AG09319 (cell line): ENCODE data around the gene ALDOC.

Source experiments
- DNase-seq: peaks from one replicate; pipeline ENCODE4 v3.0.0-alpha.2; 2010; ENCODE audit warnings: low read depth; ENCODE audit errors: extremely low read depth
- TF ChIP-seq, protein P1 (sequence below): IDR thresholded peaks from 2 replicates; pipeline ENCODE4 v1.5.1; 2011; ENCODE audit warnings: low read depth, mild to moderate bottlenecking, inconsistent platforms, low read length, moderate library complexity

ALDOC gene

DNA sequence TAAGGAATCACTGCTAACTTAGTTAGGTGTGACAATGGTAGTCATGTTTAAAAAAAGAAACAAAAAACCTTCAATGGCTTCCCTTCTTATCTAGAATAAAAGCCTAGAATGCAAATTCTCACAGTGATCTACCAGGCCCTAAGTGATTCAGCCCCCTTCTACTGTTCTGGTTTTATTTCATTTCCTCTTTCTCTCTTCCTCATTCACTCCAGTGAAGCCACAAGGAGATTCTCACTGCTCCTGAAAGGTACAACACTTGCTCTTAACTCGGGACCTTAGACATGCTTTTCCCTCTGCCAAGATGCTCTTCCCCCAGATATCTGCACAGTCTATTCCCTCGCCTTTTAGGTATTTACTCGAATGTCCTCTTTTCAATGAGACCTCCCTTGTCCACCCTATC, 9.1 kb downstream of the ALDOC start:
- TF ChIP-seq, protein P1, sequence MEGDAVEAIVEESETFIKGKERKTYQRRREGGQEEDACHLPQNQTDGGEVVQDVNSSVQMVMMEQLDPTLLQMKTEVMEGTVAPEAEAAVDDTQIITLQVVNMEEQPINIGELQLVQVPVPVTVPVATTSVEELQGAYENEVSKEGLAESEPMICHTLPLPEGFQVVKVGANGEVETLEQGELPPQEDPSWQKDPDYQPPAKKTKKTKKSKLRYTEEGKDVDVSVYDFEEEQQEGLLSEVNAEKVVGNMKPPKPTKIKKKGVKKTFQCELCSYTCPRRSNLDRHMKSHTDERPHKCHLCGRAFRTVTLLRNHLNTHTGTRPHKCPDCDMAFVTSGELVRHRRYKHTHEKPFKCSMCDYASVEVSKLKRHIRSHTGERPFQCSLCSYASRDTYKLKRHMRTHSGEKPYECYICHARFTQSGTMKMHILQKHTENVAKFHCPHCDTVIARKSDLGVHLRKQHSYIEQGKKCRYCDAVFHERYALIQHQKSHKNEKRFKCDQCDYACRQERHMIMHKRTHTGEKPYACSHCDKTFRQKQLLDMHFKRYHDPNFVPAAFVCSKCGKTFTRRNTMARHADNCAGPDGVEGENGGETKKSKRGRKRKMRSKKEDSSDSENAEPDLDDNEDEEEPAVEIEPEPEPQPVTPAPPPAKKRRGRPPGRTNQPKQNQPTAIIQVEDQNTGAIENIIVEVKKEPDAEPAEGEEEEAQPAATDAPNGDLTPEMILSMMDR: no peak
- no peak for DNase-seq

DNA sequence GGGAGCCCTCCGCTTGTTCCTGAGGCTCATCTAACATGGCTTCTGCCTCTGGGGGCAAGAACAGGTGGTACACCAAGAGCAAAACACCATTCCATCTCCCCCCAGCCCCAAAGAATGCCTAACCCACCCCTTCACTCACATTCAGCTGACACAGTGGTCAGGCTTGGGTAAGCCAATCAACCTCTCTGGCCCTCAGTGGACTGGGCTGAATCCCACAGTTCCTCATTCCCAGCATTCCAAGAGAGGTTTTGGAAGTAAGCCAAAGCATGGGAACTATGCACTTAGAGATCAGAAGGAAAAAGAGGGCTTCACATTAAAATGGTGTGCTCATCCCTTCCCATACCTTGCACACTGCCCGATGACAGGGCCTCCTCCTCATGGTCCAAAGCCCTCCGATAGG, 13.2 kb downstream of the ALDOC start:
- DNase-seq: no peak
- TF ChIP-seq, protein P1: no peak

DNA sequence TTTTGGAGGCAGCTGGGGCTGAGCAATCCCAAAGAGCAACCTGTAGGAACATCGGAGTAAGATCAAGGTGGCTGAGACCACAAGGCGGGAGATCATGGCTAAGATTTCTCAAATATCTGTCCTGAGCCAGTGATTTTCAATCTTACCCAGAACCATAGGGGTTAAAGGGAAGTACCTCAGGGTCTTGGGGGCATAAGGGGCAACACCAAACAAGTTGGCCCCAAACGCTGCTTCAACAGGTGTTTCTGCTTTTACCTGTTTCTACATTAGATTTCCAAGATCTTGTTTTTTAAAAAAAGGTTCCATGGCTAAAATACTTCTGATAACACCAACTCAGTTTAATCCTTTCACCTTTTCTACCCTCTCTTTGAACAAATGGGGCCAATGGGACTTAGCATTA, 21.7 kb downstream of the ALDOC start:
- TF ChIP-seq, protein P1: no peak
- DNase-seq: no peak

DNA sequence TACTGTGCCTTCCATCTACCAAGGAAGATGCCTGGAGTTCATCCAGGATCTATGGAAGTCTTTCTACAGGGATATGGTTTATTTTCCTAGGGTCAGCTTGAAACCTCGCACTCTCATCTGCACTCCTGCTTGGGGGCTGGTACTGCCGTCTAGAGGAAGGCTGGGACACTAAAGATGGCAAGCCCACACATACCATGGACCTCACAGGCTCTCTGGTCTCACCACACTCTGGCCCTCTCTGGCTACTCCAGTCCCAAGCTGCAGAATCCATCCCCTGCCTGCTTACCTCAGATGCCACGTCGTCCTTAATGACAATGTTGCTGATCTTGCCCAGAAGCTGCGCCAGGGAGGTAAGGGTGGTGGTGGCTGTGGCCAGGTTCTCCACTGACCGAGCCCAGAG, 22.1 kb downstream of the ALDOC start:
- TF ChIP-seq, protein P1: no peak
- DNase-seq: no peak

DNA sequence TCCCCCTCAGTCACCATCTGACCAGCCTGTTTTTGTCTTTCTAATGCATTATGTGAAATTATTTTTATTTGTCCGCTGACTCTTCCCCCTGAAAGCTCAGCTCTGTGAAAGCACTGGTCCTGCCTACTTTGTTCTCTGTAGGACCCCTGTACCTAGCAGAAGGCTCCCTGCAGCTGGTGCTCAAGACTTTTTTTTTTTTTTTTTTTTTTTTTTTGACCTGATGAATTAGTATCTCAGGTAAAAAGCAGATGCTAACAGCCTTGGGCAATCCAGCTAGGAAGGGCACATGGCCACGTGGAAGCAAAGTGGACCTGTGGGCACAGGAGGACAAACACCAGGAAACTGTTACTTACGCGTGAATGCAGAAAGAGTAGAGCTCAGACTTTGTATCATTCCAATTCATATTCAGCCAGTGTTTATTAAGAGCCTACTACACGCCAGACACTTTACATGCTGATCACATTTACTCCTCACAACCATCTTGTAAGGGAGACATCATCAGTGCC, 23.6 kb downstream of the ALDOC start:
- DNase-seq: no peak
- TF ChIP-seq, protein P1: no peak

DNA sequence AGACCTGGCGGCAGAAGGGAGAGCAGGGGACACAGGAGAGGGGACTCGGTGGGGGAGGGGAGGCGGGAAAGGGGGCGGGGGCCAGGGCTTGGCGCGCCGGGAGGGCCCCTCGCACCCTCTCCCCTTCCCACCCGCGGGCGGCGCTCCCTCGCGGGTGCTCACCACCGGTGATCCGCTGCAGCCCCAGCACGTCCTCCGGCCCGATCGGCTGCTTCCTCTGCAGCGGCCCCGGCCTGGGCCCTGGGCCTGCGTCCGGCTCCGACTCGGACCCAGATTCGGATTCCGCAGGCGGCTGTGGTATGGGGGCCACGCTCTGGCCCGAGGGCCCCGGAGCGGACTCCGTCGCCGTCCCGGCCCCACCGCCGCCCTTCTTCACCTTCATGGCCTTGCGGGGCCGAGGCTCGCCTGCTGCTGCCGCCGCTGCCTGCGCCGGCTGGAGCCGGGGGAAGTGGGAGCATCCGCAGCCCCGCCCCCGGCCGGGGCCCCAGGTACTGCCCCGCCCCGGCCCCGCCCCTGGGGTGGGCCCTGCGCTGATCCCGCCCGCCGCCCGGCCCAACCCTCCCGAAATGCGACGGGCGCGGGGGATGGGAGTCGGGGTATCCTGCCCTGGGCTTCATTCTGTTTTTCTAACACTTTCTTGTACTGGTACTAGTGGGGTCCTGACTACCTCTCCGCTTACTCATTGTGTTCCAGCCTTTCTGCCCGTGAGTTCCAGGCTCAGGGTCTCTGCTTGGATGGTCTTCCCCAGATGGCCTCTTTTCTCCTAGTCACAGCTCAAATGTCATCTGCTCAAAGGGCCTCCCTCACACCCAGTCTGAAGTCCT, 24.3 kb downstream of the ALDOC start, which contains the start of gene UNC119:
TSS of gene UNC119 (minus strand) at position 449 of the 824 bp plus-strand sequence. CDS start at position 382, 67 bp downstream.
- peak; percentile 18 for DNase-seq
- TF ChIP-seq, protein P1: no peak

DNA sequence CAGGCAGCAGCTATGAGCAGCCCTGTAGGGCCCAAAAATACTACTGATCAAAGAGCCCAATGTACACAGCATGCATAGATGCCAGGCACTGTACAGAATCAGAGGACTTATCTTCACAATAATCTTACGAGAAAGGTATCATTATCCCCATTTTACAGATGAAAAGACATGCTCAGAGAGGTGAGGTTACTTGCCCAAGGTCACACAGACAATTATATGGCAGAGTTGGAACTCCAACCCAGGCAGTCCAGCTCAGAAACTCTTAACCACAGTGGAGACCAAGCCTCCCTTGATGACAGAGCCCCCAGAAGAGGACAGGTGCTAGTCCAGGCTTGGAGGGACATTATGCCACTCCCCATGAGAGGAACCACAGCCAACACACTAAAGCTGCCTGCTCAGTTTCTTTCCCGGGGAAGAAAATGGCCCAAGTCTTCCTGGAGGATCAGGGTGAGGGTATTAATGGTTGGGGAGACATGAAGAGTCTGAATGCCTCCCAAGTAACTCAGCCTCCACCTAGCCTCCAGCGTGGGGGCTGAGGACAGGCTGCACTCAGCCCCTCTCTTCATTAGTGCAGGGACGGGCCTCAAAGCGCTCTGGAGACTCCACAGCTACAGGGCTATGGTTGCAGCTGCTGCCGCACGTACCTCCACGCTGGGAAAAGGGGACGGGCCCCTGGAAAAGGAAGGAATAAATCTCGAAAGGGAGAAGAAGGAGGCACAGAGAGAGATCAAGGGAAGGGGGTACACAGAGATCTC, 25.1 kb downstream of the ALDOC start:
- TF ChIP-seq, protein P1: no peak

More for the DNA sequence above, 25.1 kb downstream of the ALDOC start:
- no peak for DNase-seq
